DOHH2 (cell line): ENCODE data around the gene GRM5.

Experiments used
- EZH2phosphoT487 ChIP-seq: fragments of 200-600 bp; sonication (generic); IDR thresholded peaks from 2 replicates; pipeline ENCODE4 v1.6.1; 2017; ENCODE audit warnings: borderline replicate concordance, mild to moderate bottlenecking, antibody characterized with exemption, low read length, moderate library complexity, mixed read lengths
- TF ChIP-seq, protein P1 (sequence below): fragments of 200-600 bp; sonication (generic); IDR thresholded peaks from one replicate; pipeline ENCODE4 v1.5.1; 2014; ENCODE audit warnings: antibody characterized with exemption, mild to moderate bottlenecking, low read depth, low read length; ENCODE audit not compliant: poor library complexity, severe bottlenecking

DNA sequence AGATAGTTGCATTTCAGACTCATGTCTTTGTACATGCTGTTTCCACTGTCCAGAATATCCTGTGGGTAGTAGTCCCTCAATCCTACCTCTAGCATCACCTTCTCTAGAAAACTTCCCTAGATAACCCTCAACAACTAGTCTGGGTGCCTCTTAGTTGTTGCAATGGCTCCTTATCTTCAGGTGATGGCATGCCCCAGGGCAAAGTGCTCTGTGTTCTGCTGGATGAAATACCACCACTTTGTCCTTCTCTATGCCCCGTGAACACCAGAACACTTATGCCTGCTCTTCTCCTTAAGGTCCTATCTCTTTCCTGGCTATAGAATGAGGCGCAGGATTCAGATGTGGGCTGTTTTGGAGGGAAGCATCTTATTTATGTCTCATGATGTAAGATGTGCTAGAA lies 569.9 kb downstream of the GRM5 start:
- TF ChIP-seq, protein P1, sequence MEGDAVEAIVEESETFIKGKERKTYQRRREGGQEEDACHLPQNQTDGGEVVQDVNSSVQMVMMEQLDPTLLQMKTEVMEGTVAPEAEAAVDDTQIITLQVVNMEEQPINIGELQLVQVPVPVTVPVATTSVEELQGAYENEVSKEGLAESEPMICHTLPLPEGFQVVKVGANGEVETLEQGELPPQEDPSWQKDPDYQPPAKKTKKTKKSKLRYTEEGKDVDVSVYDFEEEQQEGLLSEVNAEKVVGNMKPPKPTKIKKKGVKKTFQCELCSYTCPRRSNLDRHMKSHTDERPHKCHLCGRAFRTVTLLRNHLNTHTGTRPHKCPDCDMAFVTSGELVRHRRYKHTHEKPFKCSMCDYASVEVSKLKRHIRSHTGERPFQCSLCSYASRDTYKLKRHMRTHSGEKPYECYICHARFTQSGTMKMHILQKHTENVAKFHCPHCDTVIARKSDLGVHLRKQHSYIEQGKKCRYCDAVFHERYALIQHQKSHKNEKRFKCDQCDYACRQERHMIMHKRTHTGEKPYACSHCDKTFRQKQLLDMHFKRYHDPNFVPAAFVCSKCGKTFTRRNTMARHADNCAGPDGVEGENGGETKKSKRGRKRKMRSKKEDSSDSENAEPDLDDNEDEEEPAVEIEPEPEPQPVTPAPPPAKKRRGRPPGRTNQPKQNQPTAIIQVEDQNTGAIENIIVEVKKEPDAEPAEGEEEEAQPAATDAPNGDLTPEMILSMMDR: no peak
- no peak for TF ChIP-seq EZH2phosphoT487
